Pancreas (tissue), 10 donors: ENCODE data around the gene ACOXL. TPM values are rescaled to one million over a fixed set of nuclear protein-coding genes. Genes with fewer than 3 reads are reported as not detected.

Source experiments
- ATAC-seq, 4 donors: fragments of 200-7000 bp; cut with Tn5 transposase; one replicate each; pipeline versions ENCODE4 v1.8.0 to v1.9.1; 2020; ENCODE audit warnings: mild to moderate bottlenecking in 4 of 4, moderate library complexity in 4 of 4
- DNase-seq, 6 donors: peaks; one replicate each; pipeline ENCODE4 v3.0.0-alpha.2; 2020
- FAIRE-seq: peaks from 2 replicates; lab custom pipeline; 2012; peaks lifted over from hg19 to GRCh38; lab: Jason Lieb, UNC
- H3K27ac ChIP-seq, 4 donors: fragments of 200-600 bp; sonication (generic); 1 replicate in 3 of 4; 2 replicates in 1 of 4; pipeline versions ENCODE4 v1.5.0 to v1.8.0; 2020
- H3K27me3 ChIP-seq, 4 donors: fragments of 200-600 bp; one replicate each; pipeline ENCODE4 v1.8.0; 2021
- H3K36me3 ChIP-seq, 3 donors: fragments of 200-600 bp; sonication (generic) in 1 of 3; one replicate each; pipeline versions ENCODE4 v1.5.0 to v1.8.0; 2020 to 2021
- H3K4me1 ChIP-seq, 3 donors: fragments of 200-600 bp; one replicate each; pipeline ENCODE4 v1.8.0; 2021
- H3K4me3 ChIP-seq, 4 donors: fragments of 200-600 bp; sonication (generic) in 2 of 4; one replicate each; pipeline versions ENCODE4 v1.5.0 to v1.8.0; 2020 to 2021
- H3K9me3 ChIP-seq, 4 donors: fragments of 200-600 bp; one replicate each; pipeline ENCODE4 v1.8.0; 2021
- CTCF ChIP-seq, 4 donors: fragments of 200-600 bp; sonication (generic) in 3 of 4; IDR thresholded peaks; one replicate each; pipeline versions ENCODE4 v1.5.0 to v1.8.0; 2021; ENCODE audit warnings: antibody characterized with exemption in 4 of 4
- WGBS, 2 donors: extraction: QIAGEN DNeasy Blood & Tissue Kit; methylation state at CpG; one replicate each; pipeline ENCODE4 v1.1.7; 2013; 5-methylcytosine and 5-hydroxymethylcytosine counted together
- intact Hi-C, 3 donors: fragments of 100-400 bp; cut with DNase I; formaldehyde crosslinking; loops; one replicate each; pipeline versions ENCODE4 v1.11.1 to v1.14.2; 2022
- polyA plus RNA-seq, 2 donors: library from polyadenylated mRNA; stranded (reverse); fragments of 200-250 nt; gene quantifications; one replicate each; pipeline ENCODE4 v1.2.3, GENCODE V29; 2013
- total RNA-seq, 6 donors: library from RNA; stranded (reverse); fragmentation: NEBNext Ultra II Directional in 4 of 6; extraction: Animal tissue kit (Norgen Biotek cat#: 25700) in 4 of 6; gene quantifications; one replicate each; pipeline versions ENCODE4 v1.2.1 to v1.2.4, GENCODE V29; 2021 to 2023
- donor health status: healthy with polysubstance abuse.
- donor health status: DM: no; HTN: no; CAD: no; lungs with moderate emphysema.
- donor health status: DM: no; HTN: no; CAD: no.
- donor health status: control.
- donor health status: control.
- donor health status: Bipolar disorder and iron deficiency.
- donor health status: DM: yes; HTN: yes; CAD: no.
- donor health status: DM: no; HTN: no; CAD: no.
- donor health status: DM: no; HTN: no; CAD: no.
- donor health status: DM: yes; HTN: yes; CAD: no.

The ACOXL gene
- total and polyA plus RNA-seq, 8 donors, result 0.06 to 0.75 (median 0.21) TPM; not detected in 2

GRCh38 chr2:111050701-111051376 lies 318.5 kb downstream of the ACOXL start:
- Histone ChIP-seq H3K4me1 (peaks cover 8 to 14% (median 9%) of the 10 kb centered on the region in 3 donors), H3K36me3 (no peaks in the 10 kb centered on the region), H3K27me3 (no peaks in the 10 kb centered on the region), H3K4me3 (no peak overlapping the region), H3K27ac (peak overlapping the region; percentile 51 to 79 (median 61)), H3K9me3 (no peaks in the 10 kb centered on the region)
- ATAC-seq, result peak in 2 of 4 donors; percentile 17 to 52
- 77 to 80% methylated on average over 9 of the region's 9 CpGs for WGBS, 2 donors
- no peak for TF ChIP-seq CTCF (IDR thresholded peaks at IDR 0.05)
- no peak for FAIRE-seq
- DNase-seq, result no peak
- intact Hi-C loops, result no loop called here

GRCh38 chr2:111052621-111053020 lies 320.2 kb downstream of the ACOXL start:
- Histone ChIP-seq H3K27me3 (no peaks in the 10 kb centered on the region), H3K4me1 (peaks cover 8 to 14% (median 9%) of the 10 kb centered on the region in 3 donors), H3K36me3 (no peaks in the 10 kb centered on the region), H3K9me3 (no peaks in the 10 kb centered on the region), H3K4me3 (no peak overlapping the region), H3K27ac (no peak overlapping the region)
- intact Hi-C loops, result no loop called here
- TF ChIP-seq CTCF (IDR thresholded peaks at IDR 0.05), result no peak
- no peak for FAIRE-seq
- DNase-seq, result no peak
- WGBS, 2 donors, result 77 to 83% methylated on average over 6 of the region's 6 CpGs
- no peak for ATAC-seq

GRCh38 chr2:111053266-111053665 lies 320.9 kb downstream of the ACOXL start:
- Histone ChIP-seq H3K9me3 (no peaks in the 10 kb centered on the region), H3K4me3 (no peak overlapping the region), H3K27me3 (no peaks in the 10 kb centered on the region), H3K36me3 (no peaks in the 10 kb centered on the region), H3K27ac (no peak overlapping the region), H3K4me1 (peaks cover 8 to 14% (median 9%) of the 10 kb centered on the region in 3 donors)
- no peak for TF ChIP-seq CTCF (IDR thresholded peaks at IDR 0.05)
- intact Hi-C loops, result no loop called here
- DNase-seq, result no peak
- no peak for ATAC-seq
- no peak for FAIRE-seq
- 89 to 92% methylated on average over 1 of the region's 1 CpG for WGBS, 2 donors

- FAIRE-seq, result no peak
- H3K27me3 ChIP-seq, result no peaks in the 10 kb centered on the region
- intact Hi-C loops, result no loop called here
- peaks cover 8 to 14% (median 9%) of the 10 kb centered on the region in 3 donors for H3K4me1 ChIP-seq
- H3K9me3 ChIP-seq, result no peaks in the 10 kb centered on the region
- no peak for DNase-seq
- ATAC-seq, result no peak
- no peak for TF ChIP-seq CTCF (IDR thresholded peaks at IDR 0.05)
- H3K36me3 ChIP-seq, result no peaks in the 10 kb centered on the region
- no peak overlapping the region for H3K27ac ChIP-seq
- H3K4me3 ChIP-seq, result no peak overlapping the region
- 87 to 91% methylated on average over 5 of the region's 5 CpGs for WGBS, 2 donors
These were observed 321.6 kb downstream of the ACOXL start for GRCh38 chr2:111053825-111054515.
